Endothelial cell of umbilical vein (primary cell): ENCODE data around the gene ZIC4. TPM values are rescaled to one million over a fixed set of nuclear protein-coding genes. Genes with fewer than 3 reads are reported as not detected.

Source experiments
- BruUV-seq: library from RNA; stranded (reverse); fragments of 400-500 nt; replicated peaks from 2 replicates; lab custom pipeline; 2021; lab: Mats Ljungman, UMichigan
- CTCF ChIA-PET: fragments of 300-600, 350-600 bp; sonication (Branson Sonifier 250); formaldehyde crosslinking; loops from one replicate; lab custom pipeline; 2021; ENCODE audit warnings: antibody characterized with exemption, inconsistent platforms; lab: Charles Lee
- POLR2A ChIA-PET: fragments of 300-600, 350-600 bp; sonication (Branson Sonifier 250); formaldehyde crosslinking; loops from one replicate; lab custom pipeline; 2021; ENCODE audit warnings: antibody characterized with exemption, inconsistent platforms; lab: Charles Lee
- DNase-seq: peaks from one replicate; pipeline ENCODE4 v3.0.0-alpha.2; 2011; ENCODE audit warnings: low read depth, low spot score
- FAIRE-seq: peaks from 2 replicates; lab custom pipeline; 2011; peaks lifted over from hg19 to GRCh38; lab: Jason Lieb, UNC
- H2AFZ ChIP-seq: 2 replicates; pipeline ENCODE4 v1.6.0; 2012; ENCODE audit warnings: low read depth, low read length, control low read depth, inconsistent platforms
- H3K27ac ChIP-seq: 2 replicates; pipeline ENCODE4 v1.5.1; 2011; ENCODE audit warnings: low read depth, mild to moderate bottlenecking, control low read depth, low read length, moderate library complexity; ENCODE audit not compliant: insufficient read depth
- H3K27me3 ChIP-seq, 2 experiments: 2 replicates each; pipeline versions ENCODE4 v1.6.0 to v1.6.1; 2011; ENCODE audit warnings: low read length in 2 of 2, mixed read lengths in 1 of 2; ENCODE audit not compliant: control insufficient read depth in 2 of 2, insufficient read depth in 2 of 2
- H3K36me3 ChIP-seq, 2 experiments: 2 replicates in 1 of 2; 3 replicates in 1 of 2; pipeline ENCODE4 v1.5.1; 2011; ENCODE audit warnings: low read length in 2 of 2, mild to moderate bottlenecking in 1 of 2, moderate library complexity in 1 of 2; ENCODE audit not compliant: control insufficient read depth in 2 of 2, insufficient read depth in 2 of 2; ENCODE audit errors: extremely low read depth in 1 of 2
- H3K4me1 ChIP-seq: 3 replicates; pipeline ENCODE4 v1.5.1; 2011; ENCODE audit warnings: mild to moderate bottlenecking, low read length; ENCODE audit not compliant: control insufficient read depth, insufficient read depth; ENCODE audit errors: extremely low read depth
- H3K4me2 ChIP-seq: 2 replicates; pipeline ENCODE4 v1.6.1; 2011; ENCODE audit warnings: low read length, control low read depth, mixed read lengths; ENCODE audit not compliant: insufficient read depth
- H3K4me3 ChIP-seq, 3 experiments: fragments of 200-600 bp in 1 of 3; sonication (generic), shearing (Covaris generic) in 1 of 3; replicated peaks in 1 of 3; 2 replicates each; pipeline ENCODE4 v1.5.1; 2011 to 2016; ENCODE audit warnings: control low read depth in 3 of 3, low read length in 3 of 3, mild to moderate bottlenecking in 2 of 3, inconsistent platforms in 1 of 3, low read depth in 1 of 3, moderate library complexity in 1 of 3; ENCODE audit not compliant: insufficient read depth in 1 of 3
- H3K79me2 ChIP-seq: 2 replicates; pipeline ENCODE4 v1.6.0; 2012; ENCODE audit warnings: low read length, inconsistent platforms; ENCODE audit not compliant: control insufficient read depth, insufficient read depth
- H3K9ac ChIP-seq: replicated peaks from 2 replicates; pipeline ENCODE3; 2011; ENCODE audit warnings: low read length, control low read depth; ENCODE audit not compliant: insufficient read depth; ENCODE audit errors: extremely low read depth
- H3K9me1 ChIP-seq: replicated peaks from 3 replicates; pipeline ENCODE4 v1.6.0; 2011; ENCODE audit warnings: mild to moderate bottlenecking, low read length; ENCODE audit not compliant: control insufficient read depth, insufficient read depth; ENCODE audit errors: extremely low read depth
- H3K9me3 ChIP-seq: replicated peaks from 2 replicates; pipeline ENCODE4 v1.5.1; 2012; ENCODE audit warnings: low read length, inconsistent platforms; ENCODE audit not compliant: control insufficient read depth, insufficient read depth
- H4K20me1 ChIP-seq: replicated peaks from 2 replicates; pipeline ENCODE3; 2011; ENCODE audit warnings: mild to moderate bottlenecking, low read length; ENCODE audit not compliant: control insufficient read depth, insufficient read depth; ENCODE audit errors: extremely low read depth
- EZH2 ChIP-seq: IDR thresholded peaks from 2 replicates; pipeline ENCODE4 v1.6.1; 2012; ENCODE audit warnings: borderline replicate concordance, low read depth, mild to moderate bottlenecking, moderate library complexity, low read length, inconsistent platforms; ENCODE audit not compliant: severe bottlenecking
- FOS ChIP-seq: IDR thresholded peaks from 2 replicates; pipeline ENCODE4 v1.6.1; 2011; ENCODE audit warnings: mild to moderate bottlenecking, low read length, moderate library complexity, borderline replicate concordance; ENCODE audit not compliant: insufficient read depth
- GATA2 ChIP-seq: IDR thresholded peaks from 2 replicates; pipeline ENCODE4 v1.7.0; 2011; ENCODE audit warnings: low read depth, mild to moderate bottlenecking, moderate library complexity, mixed read lengths, low read length; ENCODE audit not compliant: insufficient read length, insufficient read depth
- JUN ChIP-seq: IDR thresholded peaks from 2 replicates; pipeline ENCODE4 v1.6.1; 2011; ENCODE audit warnings: borderline replicate concordance, low read depth; ENCODE audit not compliant: insufficient read length, insufficient read depth
- MYC ChIP-seq: IDR thresholded peaks from one replicate; pipeline ENCODE4 v1.6.1; 2011; ENCODE audit warnings: mild to moderate bottlenecking, low read depth, low read length
- POLR2A ChIP-seq: IDR thresholded peaks from 2 replicates; pipeline ENCODE4 v1.6.1; 2012; ENCODE audit warnings: low read depth, mild to moderate bottlenecking, control low read depth, low read length
- POLR2AphosphoS5 ChIP-seq: IDR thresholded peaks from 2 replicates; pipeline ENCODE4 v1.6.1; 2012; ENCODE audit warnings: low read depth, mild to moderate bottlenecking, control low read depth, low read length, moderate library complexity; ENCODE audit not compliant: insufficient read depth
- dilution Hi-C: fragments of 300-500 bp; cut with MboI; formaldehyde crosslinking; loops from one replicate; pipeline ENCODE4 v1.15.0; 2019; ENCODE audit warnings: low sequenced_read_pairs; ENCODE audit not compliant: extremely low pct_ligation_motif_present
- intact Hi-C: fragments of 100-400 bp; cut with micrococcal nuclease; formaldehyde crosslinking; loops from one replicate; pipeline ENCODE4 v1.10.0; 2022
- polyA plus RNA-seq, 4 experiments: library from polyadenylated mRNA; depleted of rRNA in 3 of 4; stranded (reverse) in 3 of 4; unstranded in 1 of 4; fragments of >200 nt; gene quantifications; 2 replicates each; pipeline versions ENCODE4 v1.2.1 to v1.2.3, GENCODE V29; 2011 to 2012; ENCODE audit warnings: missing spikeins in 1 of 4
- total RNA-seq: library from RNA; stranded (reverse); gene quantifications from 2 replicates; pipeline ENCODE4 v1.2.3, GENCODE V29; 2021
- TF ChIP-seq, protein P1 (sequence below), 2 donors: IDR thresholded peaks; 1 replicate in 1 of 2; 2 replicates in 1 of 2; pipeline ENCODE4 v1.5.1; 2011; ENCODE audit warnings: low read length in 2 of 2, mild to moderate bottlenecking in 2 of 2, moderate library complexity in 2 of 2, control low read depth in 1 of 2, inconsistent platforms in 1 of 2, low read depth in 1 of 2; ENCODE audit not compliant: insufficient read depth in 1 of 2; ENCODE audit errors: extremely low read depth in 1 of 2
- TF ChIP-seq, protein P2 (sequence below): IDR thresholded peaks from 2 replicates; pipeline ENCODE4 v1.6.1; 2011; ENCODE audit not compliant: insufficient read depth, insufficient read length

The ZIC4 gene
- total and polyA plus RNA-seq, 2 donors (not counting 3 experiments of a cell fraction or from before 2014, with no cell fraction given), result not detected

DNA sequence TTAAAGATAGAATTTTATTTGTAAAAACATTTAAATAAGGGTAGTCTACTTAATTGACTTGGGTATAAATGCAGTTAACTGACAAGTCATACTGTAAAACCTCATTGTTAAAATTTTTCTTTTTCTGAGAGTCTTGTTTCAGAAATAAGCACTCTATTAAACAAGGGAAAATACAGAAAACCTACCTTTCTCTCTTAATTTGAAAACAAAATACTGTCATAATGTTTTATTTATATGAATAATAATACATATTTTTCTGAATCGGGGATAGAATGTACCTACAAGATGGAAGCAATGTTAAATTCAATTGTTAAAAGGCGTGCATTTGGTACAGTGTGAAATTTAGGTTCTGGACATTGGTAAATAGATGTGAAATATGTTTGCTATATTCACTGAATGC is 20.6 kb upstream of the ZIC4 start:
- Histone ChIP-seq H4K20me1 (peaks cover 3% of the 10 kb centered on the region), H3K4me1 (no peaks in the 10 kb centered on the region), H3K36me3 (no peaks in the 10 kb centered on the region), H2AFZ (no peak overlapping the region), H3K79me2 (no peaks in the 10 kb centered on the region), H3K27me3 (peaks cover 45 to 85% of the 10 kb centered on the region in 2 experiments), H3K9ac (no peak overlapping the region), H3K27ac (no peak overlapping the region), H3K9me1 (no peaks in the 10 kb centered on the region), H3K4me3 (no peak overlapping the region), H3K9me3 (no peaks in the 10 kb centered on the region), H3K4me2 (no peak overlapping the region)
- intact Hi-C loops (no loop called here), dilution Hi-C loops (no loop called here)
- FAIRE-seq, result no peak
- POLR2A ChIA-PET, result no interaction called here
- no TSS peak for BruUV-seq
- TF ChIP-seq, protein P1, sequence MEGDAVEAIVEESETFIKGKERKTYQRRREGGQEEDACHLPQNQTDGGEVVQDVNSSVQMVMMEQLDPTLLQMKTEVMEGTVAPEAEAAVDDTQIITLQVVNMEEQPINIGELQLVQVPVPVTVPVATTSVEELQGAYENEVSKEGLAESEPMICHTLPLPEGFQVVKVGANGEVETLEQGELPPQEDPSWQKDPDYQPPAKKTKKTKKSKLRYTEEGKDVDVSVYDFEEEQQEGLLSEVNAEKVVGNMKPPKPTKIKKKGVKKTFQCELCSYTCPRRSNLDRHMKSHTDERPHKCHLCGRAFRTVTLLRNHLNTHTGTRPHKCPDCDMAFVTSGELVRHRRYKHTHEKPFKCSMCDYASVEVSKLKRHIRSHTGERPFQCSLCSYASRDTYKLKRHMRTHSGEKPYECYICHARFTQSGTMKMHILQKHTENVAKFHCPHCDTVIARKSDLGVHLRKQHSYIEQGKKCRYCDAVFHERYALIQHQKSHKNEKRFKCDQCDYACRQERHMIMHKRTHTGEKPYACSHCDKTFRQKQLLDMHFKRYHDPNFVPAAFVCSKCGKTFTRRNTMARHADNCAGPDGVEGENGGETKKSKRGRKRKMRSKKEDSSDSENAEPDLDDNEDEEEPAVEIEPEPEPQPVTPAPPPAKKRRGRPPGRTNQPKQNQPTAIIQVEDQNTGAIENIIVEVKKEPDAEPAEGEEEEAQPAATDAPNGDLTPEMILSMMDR (IDR thresholded peaks at IDR 0.05; ENCODE audit: extremely low read depth in 1 of 2, insufficient read depth in 1 of 2, low read depth in 1 of 2, low read length in 2 of 2), result no peak
- TF ChIP-seq, protein P2, sequence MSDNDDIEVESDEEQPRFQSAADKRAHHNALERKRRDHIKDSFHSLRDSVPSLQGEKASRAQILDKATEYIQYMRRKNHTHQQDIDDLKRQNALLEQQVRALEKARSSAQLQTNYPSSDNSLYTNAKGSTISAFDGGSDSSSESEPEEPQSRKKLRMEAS, result no peak
- CTCF ChIA-PET, result interaction anchor here (1.5 to 3.5 kb wide), 2 partner anchors 10 to 650 kb away, joined by 3 to 20 read pairs; no protein-coding TSS in a partner anchor
- no peak for DNase-seq

DNA sequence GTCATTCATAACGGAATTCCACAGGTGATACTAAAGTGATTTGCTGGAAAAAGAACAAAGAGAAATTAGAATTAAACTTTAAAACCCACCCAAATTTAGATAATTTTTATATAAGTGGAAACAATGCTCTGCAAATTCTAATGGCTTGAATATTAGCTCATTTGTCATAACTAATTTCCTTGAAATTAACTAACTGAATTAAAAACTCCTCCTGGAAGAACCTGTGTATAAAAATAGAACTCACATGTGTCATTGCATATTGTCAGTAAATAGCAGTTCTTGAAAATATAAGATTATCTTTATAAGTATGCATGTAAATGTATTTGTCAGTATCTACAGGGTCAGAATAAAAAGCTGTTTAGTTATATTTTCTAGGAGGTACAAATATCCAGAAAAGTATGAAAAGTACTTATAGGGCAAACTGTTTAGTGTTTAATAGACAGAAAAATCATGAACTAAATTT is 19.1 kb upstream of the ZIC4 start:
- Histone ChIP-seq H4K20me1 (peaks cover 3% of the 10 kb centered on the region), H3K4me2 (no peak overlapping the region), H3K36me3 (no peaks in the 10 kb centered on the region), H3K9me3 (no peaks in the 10 kb centered on the region), H3K79me2 (no peaks in the 10 kb centered on the region), H3K4me1 (no peaks in the 10 kb centered on the region), H3K27ac (no peak overlapping the region), H3K9me1 (no peaks in the 10 kb centered on the region), H3K4me3 (no peak overlapping the region), H3K9ac (no peak overlapping the region), H2AFZ (no peak overlapping the region), H3K27me3 (peaks cover 56 to 99% of the 10 kb centered on the region in 2 experiments)
- no TSS peak for BruUV-seq
- POLR2A ChIA-PET, result no interaction called here
- CTCF ChIA-PET, result interaction anchor here (1.5 to 3.5 kb wide), 5 partner anchors 12 to 652 kb away, joined by 3 to 20 read pairs (median 6); no protein-coding TSS in a partner anchor
- DNase-seq (no peak), FAIRE-seq (no peak)
- dilution Hi-C loops, result no loop called here
- TF ChIP-seq, protein P2, result no peak
- TF ChIP-seq EZH2 (no peak), POLR2AphosphoS5 (no peak), MYC (no peak), JUN (no peak), POLR2A (no peak), FOS (no peak), GATA2 (no peak)
- TF ChIP-seq, protein P1 (IDR thresholded peaks at IDR 0.05; ENCODE audit: extremely low read depth in 1 of 2, insufficient read depth in 1 of 2, low read depth in 1 of 2, low read length in 2 of 2), result no peak
- intact Hi-C loops, result no loop called here
